Spleen (tissue), 11 donors: ENCODE data around the gene CATSPERD. TPM values are rescaled to one million over a fixed set of nuclear protein-coding genes. Genes with fewer than 3 reads are reported as not detected.

Source experiments
- DNase-seq: peaks from one replicate; pipeline ENCODE4 v3.0.0-alpha.2; 2020
- H3K27ac ChIP-seq, 8 donors: fragments of 200-600 bp; sonication (generic) in 7 of 8; 1 replicate in 4 of 8; 2 replicates in 4 of 8; pipeline versions ENCODE4 v1.5.0 to v1.8.0; 2016 to 2021; ENCODE audit warnings: inconsistent platforms in 4 of 8, mild to moderate bottlenecking in 4 of 8, moderate library complexity in 1 of 8
- H3K27me3 ChIP-seq, 7 donors: fragments of 200-600 bp; sonication (generic) in 6 of 7; replicated peaks in 1 of 7; 1 replicate in 4 of 7; 2 replicates in 3 of 7; pipeline versions ENCODE4 v1.5.0 to v1.8.0; 2016 to 2021; ENCODE audit warnings: inconsistent platforms in 3 of 7, mild to moderate bottlenecking in 1 of 7
- H3K36me3 ChIP-seq, 6 donors: fragments of 200-600 bp; sonication (generic) in 5 of 6; 1 replicate in 4 of 6; 2 replicates in 2 of 6; pipeline versions ENCODE4 v1.5.0 to v1.8.0; 2016 to 2021; ENCODE audit warnings: inconsistent platforms in 2 of 6
- H3K4me1 ChIP-seq, 6 donors: fragments of 200-600 bp; sonication (generic) in 5 of 6; 1 replicate in 3 of 6; 2 replicates in 3 of 6; pipeline versions ENCODE4 v1.5.0 to v1.8.0; 2016 to 2021; ENCODE audit warnings: inconsistent platforms in 3 of 6
- H3K4me3 ChIP-seq, 8 donors: fragments of 200-600 bp; sonication (generic) in 7 of 8; 1 replicate in 4 of 8; 2 replicates in 4 of 8; pipeline versions ENCODE4 v1.5.0 to v1.8.0; 2016 to 2021; ENCODE audit warnings: inconsistent platforms in 4 of 8, mild to moderate bottlenecking in 4 of 8, moderate library complexity in 2 of 8
- H3K9me3 ChIP-seq, 8 donors: fragments of 200-600 bp; sonication (generic) in 7 of 8; 1 replicate in 4 of 8; 2 replicates in 4 of 8; pipeline versions ENCODE4 v1.5.0 to v1.8.0; 2016 to 2021; ENCODE audit warnings: inconsistent platforms in 4 of 8
- POLR2A ChIP-seq, 3 donors: fragments of 450-650 bp; IDR thresholded peaks; one replicate each; pipeline ENCODE4 v1.5.1; 2017; ENCODE audit warnings: antibody characterized with exemption in 3 of 3, mild to moderate bottlenecking in 1 of 3
- POLR2AphosphoS5 ChIP-seq, 3 donors: sonication (generic); formaldehyde crosslinking; IDR thresholded peaks; one replicate each; pipeline ENCODE4 v1.5.1; 2017; ENCODE audit warnings: antibody characterized with exemption in 3 of 3
- WGBS, 5 donors: extraction: QIAGEN DNeasy Blood & Tissue Kit in 3 of 5; methylation state at CpG; one replicate each; pipeline versions ENCODE4 v1.1.5 to v1.1.7; 2013 to 2018; 5-methylcytosine and 5-hydroxymethylcytosine counted together
- intact Hi-C: fragments of 100-400 bp; cut with DNase I; formaldehyde crosslinking; loops from one replicate; pipeline ENCODE4 v1.15.0; 2023; ENCODE audit warnings: low total_unique reads
- polyA plus RNA-seq, 3 donors: library from polyadenylated mRNA; stranded (reverse); fragments of 200-250 nt; gene quantifications; one replicate each; pipeline ENCODE4 v1.2.1, GENCODE V29; 2013
- total RNA-seq, 7 donors: library from RNA; depleted of rRNA in 3 of 7; stranded (reverse); fragments of >200 nt in 3 of 7; fragmentation: NEBNext Ultra II Directional in 4 of 7; extraction: Animal tissue kit (Norgen Biotek cat#: 25700) in 4 of 7; gene quantifications; one replicate each; pipeline versions ENCODE4 v1.1.0 to v1.2.1, GENCODE V29; 2016 to 2021
- TF ChIP-seq, protein P1 (sequence below), 11 experiments: fragments of 200-600 bp in 7 of 11; fragments of 450-650 bp in 4 of 11; sonication (generic) in 4 of 11; IDR thresholded peaks in 8 of 11; conservative IDR thresholded peaks in 3 of 11; 1 replicate in 7 of 11; 2 replicates in 4 of 11; pipeline versions ENCODE4 v1.4.0 to v1.8.0; 2016 to 2021; ENCODE audit warnings: antibody characterized with exemption in 11 of 11, inconsistent platforms in 4 of 11, mild to moderate bottlenecking in 1 of 11
- donor health status: healthy with polysubstance abuse.
- donor health status: DM: no; HTN: no; CAD: no; lungs with moderate emphysema.
- donor health status: DM: no; HTN: no; CAD: no.
- donor health status: Bipolar disorder and iron deficiency.
- donor health status: healthy.
- donor health status: DM: no; HTN: no; CAD: no.
- donor health status: DM: yes; HTN: yes; CAD: no.

CATSPERD gene
- total and polyA plus RNA-seq, 10 donors = not detected

DNA sequence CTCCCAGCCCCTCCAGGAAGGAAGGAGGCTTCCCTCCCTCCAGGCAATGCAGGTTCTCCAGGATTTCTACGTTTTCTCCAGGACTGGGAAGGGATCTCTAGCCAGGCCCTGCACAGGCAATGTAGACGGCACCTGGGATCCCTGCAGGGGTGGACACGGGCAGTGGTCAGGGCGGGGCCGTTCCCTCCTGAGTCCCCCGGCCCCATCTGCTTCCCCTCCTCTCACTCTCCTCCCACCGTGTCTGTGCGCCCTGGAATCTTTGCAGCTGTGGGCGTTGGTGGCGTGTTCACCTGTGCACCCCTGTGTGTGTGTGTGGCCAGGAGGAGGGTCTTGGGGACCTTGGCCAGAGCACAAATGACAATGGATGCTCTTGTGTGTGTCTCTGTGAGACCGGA lies 94.4 kb downstream of the CATSPERD start:
- intact Hi-C loops = no loop called here
- DNase-seq = no peak
- H3K27me3 ChIP-seq = peaks cover 0 to 28% (median 0%) of the 10 kb centered on the region in 7 donors
- H3K36me3 ChIP-seq = no peaks in the 10 kb centered on the region
- H3K27ac ChIP-seq = no peak overlapping the region
- no peaks in the 10 kb centered on the region for H3K4me1 ChIP-seq
- no peak for TF ChIP-seq POLR2AphosphoS5 (IDR thresholded peaks at IDR 0.05)
- no peak for TF ChIP-seq POLR2A (IDR thresholded peaks at IDR 0.05)
- TF ChIP-seq, protein P1, sequence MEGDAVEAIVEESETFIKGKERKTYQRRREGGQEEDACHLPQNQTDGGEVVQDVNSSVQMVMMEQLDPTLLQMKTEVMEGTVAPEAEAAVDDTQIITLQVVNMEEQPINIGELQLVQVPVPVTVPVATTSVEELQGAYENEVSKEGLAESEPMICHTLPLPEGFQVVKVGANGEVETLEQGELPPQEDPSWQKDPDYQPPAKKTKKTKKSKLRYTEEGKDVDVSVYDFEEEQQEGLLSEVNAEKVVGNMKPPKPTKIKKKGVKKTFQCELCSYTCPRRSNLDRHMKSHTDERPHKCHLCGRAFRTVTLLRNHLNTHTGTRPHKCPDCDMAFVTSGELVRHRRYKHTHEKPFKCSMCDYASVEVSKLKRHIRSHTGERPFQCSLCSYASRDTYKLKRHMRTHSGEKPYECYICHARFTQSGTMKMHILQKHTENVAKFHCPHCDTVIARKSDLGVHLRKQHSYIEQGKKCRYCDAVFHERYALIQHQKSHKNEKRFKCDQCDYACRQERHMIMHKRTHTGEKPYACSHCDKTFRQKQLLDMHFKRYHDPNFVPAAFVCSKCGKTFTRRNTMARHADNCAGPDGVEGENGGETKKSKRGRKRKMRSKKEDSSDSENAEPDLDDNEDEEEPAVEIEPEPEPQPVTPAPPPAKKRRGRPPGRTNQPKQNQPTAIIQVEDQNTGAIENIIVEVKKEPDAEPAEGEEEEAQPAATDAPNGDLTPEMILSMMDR (IDR thresholded peaks at IDR 0.05 in 8 of 11, conservative IDR thresholded peaks at IDR 0.05 in 3 of 11) = no peak
- no peak overlapping the region for H3K4me3 ChIP-seq
- WGBS, 5 donors = 64 to 78% (median 74%) methylated on average over 5 to 11 of the region's 11 CpGs
- no peaks in the 10 kb centered on the region for H3K9me3 ChIP-seq

DNA sequence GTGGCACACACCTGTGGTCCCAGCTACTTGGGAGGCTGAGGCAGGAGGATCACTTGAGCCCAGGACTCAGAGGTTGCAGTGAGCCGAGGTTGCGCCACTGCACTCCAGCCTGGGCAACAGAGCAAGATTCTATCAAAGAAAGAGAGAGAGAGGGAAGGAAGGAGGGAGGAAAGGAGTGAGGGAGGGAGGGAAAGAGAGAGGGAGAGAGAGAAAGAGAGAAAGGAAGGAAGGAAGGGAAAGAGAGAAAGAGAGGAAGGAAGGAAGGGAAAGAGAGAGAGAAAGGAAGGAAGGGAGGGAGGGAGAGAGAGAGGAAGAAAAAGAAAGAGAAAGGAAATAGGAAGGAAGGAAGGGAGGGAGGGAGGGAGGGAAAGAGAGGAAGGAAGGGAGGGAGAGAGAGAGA lies 96.8 kb downstream of the CATSPERD start:
- Histone ChIP-seq H3K4me3 (no peak overlapping the region), H3K9me3 (no peaks in the 10 kb centered on the region), H3K4me1 (no peaks in the 10 kb centered on the region), H3K27ac (no peak overlapping the region), H3K27me3 (peaks cover 0 to 30% (median 0%) of the 10 kb centered on the region in 7 donors), H3K36me3 (no peaks in the 10 kb centered on the region)
- TF ChIP-seq POLR2A (IDR thresholded peaks at IDR 0.05) (no peak), POLR2AphosphoS5 (IDR thresholded peaks at IDR 0.05) (no peak)
- TF ChIP-seq, protein P1 (IDR thresholded peaks at IDR 0.05 in 8 of 11, conservative IDR thresholded peaks at IDR 0.05 in 3 of 11) = no peak
- DNase-seq = no peak
- WGBS, 5 donors = 90 to 98% (median 95%) methylated on average over 2 of the region's 2 CpGs
- intact Hi-C loops = no loop called here

DNA sequence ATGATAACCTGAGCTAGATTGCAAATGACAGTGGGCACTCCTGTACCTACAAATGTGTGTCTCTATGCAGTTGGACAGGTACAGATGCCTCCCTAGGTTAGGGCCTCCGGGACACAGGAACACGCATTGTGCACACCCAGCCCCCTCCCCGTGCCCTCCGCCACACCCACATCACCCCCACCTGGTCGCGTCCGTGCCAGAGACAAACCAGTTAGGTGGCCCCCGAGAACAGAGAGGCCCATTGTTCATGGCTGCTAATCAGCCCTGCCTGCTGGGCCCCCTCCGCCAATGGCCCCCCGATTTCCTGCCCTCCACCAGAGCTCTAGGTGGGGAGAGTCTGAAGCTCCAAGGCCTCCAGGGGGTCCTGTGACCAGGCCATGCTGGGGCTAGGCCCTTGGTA lies 98.2 kb downstream of the CATSPERD start:
- DNase-seq = no peak
- Histone ChIP-seq H3K9me3 (no peaks in the 10 kb centered on the region), H3K4me3 (no peak overlapping the region), H3K27ac (no peak overlapping the region), H3K27me3 (peaks cover 0 to 35% (median 0%) of the 10 kb centered on the region in 7 donors), H3K36me3 (no peaks in the 10 kb centered on the region), H3K4me1 (no peaks in the 10 kb centered on the region)
- intact Hi-C loops = no loop called here
- WGBS, 5 donors = 85 to 95% (median 88%) methylated on average over 9 to 10 of the region's 10 CpGs
- no peak for TF ChIP-seq POLR2AphosphoS5 (IDR thresholded peaks at IDR 0.05)
- no peak for TF ChIP-seq POLR2A (IDR thresholded peaks at IDR 0.05)
- TF ChIP-seq, protein P1 (IDR thresholded peaks at IDR 0.05 in 8 of 11, conservative IDR thresholded peaks at IDR 0.05 in 3 of 11) = no peak

DNA sequence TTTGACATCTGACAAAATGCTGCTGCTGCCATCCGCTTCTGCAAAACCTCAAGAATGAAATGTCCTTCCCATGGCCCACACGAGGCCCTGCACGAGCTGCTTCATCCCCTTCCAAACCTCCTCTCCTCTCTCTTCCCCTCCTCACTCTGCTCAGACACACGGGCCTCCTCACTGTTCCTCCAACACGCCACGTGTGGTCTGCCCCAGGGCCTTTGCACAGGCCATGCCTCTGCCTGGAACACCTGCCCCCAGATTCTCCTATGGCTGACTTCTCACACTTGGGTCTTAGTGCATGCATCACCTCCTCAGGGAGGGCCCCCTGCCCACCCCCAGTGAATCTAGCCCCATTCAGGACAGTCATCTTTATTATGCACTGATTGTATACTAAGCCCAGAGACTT lies 100.3 kb downstream of the CATSPERD start:
- intact Hi-C loops = no loop called here
- no peak overlapping the region for H3K4me3 ChIP-seq
- H3K36me3 ChIP-seq = no peaks in the 10 kb centered on the region
- TF ChIP-seq POLR2A (IDR thresholded peaks at IDR 0.05) = no peak
- TF ChIP-seq, protein P1 (IDR thresholded peaks at IDR 0.05 in 8 of 11, conservative IDR thresholded peaks at IDR 0.05 in 3 of 11) = no peak
- TF ChIP-seq POLR2AphosphoS5 (IDR thresholded peaks at IDR 0.05) = no peak
- no peak overlapping the region for H3K27ac ChIP-seq
- DNase-seq = no peak
- H3K9me3 ChIP-seq = peaks cover 0 to 4% (median 0%) of the 10 kb centered on the region in 8 donors
- H3K27me3 ChIP-seq = peaks cover 0 to 28% (median 0%) of the 10 kb centered on the region in 7 donors
- WGBS, 5 donors = 46 to 69% (median 53%) methylated on average over 6 of the region's 6 CpGs
- no peaks in the 10 kb centered on the region for H3K4me1 ChIP-seq
